PFSK-1 (cell line): Measurements from ENCODE around the gene TENT4A.

Source experiments
- FOXP2 ChIP-seq: optimal IDR thresholded peaks from 2 replicates; pipeline ENCODE3; 2011; ENCODE audit warnings: borderline replicate concordance, control low read depth, inconsistent platforms; ENCODE audit not compliant: insufficient read depth; ENCODE audit errors: extremely low read length, extremely low read depth
- POLR2AphosphoS5 ChIP-seq: IDR thresholded peaks from 2 replicates; pipeline ENCODE4 v1.6.1; 2012; ENCODE audit warnings: low read depth, mild to moderate bottlenecking, control low read depth, low read length, moderate library complexity
- SIN3A ChIP-seq: IDR thresholded peaks from 2 replicates; pipeline ENCODE4 v1.6.1; 2012; ENCODE audit warnings: mild to moderate bottlenecking, low read length, moderate library complexity, borderline replicate concordance; ENCODE audit not compliant: insufficient read depth
- TAF1 ChIP-seq: IDR thresholded peaks from 2 replicates; pipeline ENCODE4 v1.6.1; 2012; ENCODE audit warnings: low read length, control low read depth, borderline replicate concordance; ENCODE audit not compliant: insufficient read depth
- TF ChIP-seq, protein P1 (sequence below), 2 experiments: IDR thresholded peaks; 2 replicates each; pipeline versions ENCODE4 v1.6.1 to v1.8.0; 2011 to 2012; ENCODE audit warnings: low read depth in 2 of 2, low read length in 2 of 2, control low read depth in 1 of 2, inconsistent platforms in 1 of 2, mild to moderate bottlenecking in 1 of 2, moderate library complexity in 1 of 2; ENCODE audit not compliant: insufficient read depth in 1 of 2

Gene TENT4A

DNA sequence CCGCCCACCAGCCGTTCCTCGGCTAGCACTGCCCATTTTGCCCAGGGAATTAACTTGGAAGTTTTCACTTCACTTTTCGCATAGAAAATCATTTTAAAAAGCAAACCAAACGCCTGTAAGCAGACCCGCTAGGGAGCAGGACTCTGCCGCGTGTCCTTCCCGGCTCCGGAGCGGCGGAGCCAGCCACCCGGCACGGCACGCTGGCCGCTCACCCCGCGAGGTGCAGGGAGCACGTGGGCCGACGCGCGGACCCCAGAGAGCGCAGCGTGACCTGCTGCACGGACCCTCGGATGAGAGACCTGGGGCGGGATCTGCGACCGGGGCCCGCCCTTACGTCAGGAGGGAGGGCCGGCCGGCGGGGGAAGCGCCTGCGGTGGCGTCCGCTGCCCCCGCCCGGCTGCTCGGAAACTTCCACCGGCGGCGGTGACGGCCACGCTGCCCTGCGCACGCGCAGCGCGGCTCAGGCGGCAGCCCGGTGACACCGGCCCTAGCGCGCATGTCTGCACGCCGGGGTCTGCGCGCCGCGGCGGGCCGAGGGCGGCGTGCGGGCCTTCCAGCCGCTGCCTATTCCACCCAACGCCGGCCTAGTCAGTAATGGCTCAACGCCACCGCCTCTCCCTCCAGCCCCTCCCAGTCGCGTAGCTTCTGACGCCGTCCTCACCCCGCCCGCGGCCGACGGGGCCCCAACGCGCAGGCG, 507 bp upstream of the TENT4A start:
- TF ChIP-seq SIN3A (0 out of 2 replicates have a peak, but pooled peaks have one; percentile 32), FOXP2 (peak; percentile 72), POLR2AphosphoS5 (peak; percentile 93), TAF1 (peak; percentile 36; the same call in 1 of the 2 replicates)
- TF ChIP-seq, protein P1, sequence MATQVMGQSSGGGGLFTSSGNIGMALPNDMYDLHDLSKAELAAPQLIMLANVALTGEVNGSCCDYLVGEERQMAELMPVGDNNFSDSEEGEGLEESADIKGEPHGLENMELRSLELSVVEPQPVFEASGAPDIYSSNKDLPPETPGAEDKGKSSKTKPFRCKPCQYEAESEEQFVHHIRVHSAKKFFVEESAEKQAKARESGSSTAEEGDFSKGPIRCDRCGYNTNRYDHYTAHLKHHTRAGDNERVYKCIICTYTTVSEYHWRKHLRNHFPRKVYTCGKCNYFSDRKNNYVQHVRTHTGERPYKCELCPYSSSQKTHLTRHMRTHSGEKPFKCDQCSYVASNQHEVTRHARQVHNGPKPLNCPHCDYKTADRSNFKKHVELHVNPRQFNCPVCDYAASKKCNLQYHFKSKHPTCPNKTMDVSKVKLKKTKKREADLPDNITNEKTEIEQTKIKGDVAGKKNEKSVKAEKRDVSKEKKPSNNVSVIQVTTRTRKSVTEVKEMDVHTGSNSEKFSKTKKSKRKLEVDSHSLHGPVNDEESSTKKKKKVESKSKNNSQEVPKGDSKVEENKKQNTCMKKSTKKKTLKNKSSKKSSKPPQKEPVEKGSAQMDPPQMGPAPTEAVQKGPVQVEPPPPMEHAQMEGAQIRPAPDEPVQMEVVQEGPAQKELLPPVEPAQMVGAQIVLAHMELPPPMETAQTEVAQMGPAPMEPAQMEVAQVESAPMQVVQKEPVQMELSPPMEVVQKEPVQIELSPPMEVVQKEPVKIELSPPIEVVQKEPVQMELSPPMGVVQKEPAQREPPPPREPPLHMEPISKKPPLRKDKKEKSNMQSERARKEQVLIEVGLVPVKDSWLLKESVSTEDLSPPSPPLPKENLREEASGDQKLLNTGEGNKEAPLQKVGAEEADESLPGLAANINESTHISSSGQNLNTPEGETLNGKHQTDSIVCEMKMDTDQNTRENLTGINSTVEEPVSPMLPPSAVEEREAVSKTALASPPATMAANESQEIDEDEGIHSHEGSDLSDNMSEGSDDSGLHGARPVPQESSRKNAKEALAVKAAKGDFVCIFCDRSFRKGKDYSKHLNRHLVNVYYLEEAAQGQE (IDR thresholded peaks at IDR 0.05; ENCODE audit: insufficient read depth in 1 of 2, low read depth in 2 of 2, low read length in 2 of 2) = no peak

GRCh38 chr5:6714226-6715041, 1.2 kb downstream of the TENT4A start:
- TF ChIP-seq TAF1 (no peak), POLR2AphosphoS5 (no peak)
- TF ChIP-seq, protein P1 (IDR thresholded peaks at IDR 0.05; ENCODE audit: insufficient read depth in 1 of 2, low read depth in 2 of 2, low read length in 2 of 2) = no peak

GRCh38 chr5:6715271-6715670, 2.0 kb downstream of the TENT4A start:
- no peak for TF ChIP-seq TAF1
- no peak for TF ChIP-seq POLR2AphosphoS5
- TF ChIP-seq SIN3A = no peak
- no peak for TF ChIP-seq FOXP2
- TF ChIP-seq, protein P1 (IDR thresholded peaks at IDR 0.05; ENCODE audit: insufficient read depth in 1 of 2, low read depth in 2 of 2, low read length in 2 of 2) = no peak

GRCh38 chr5:6715758-6716628, 2.8 kb downstream of the TENT4A start:
- TF ChIP-seq POLR2AphosphoS5 (no peak), TAF1 (no peak), FOXP2 (no peak), SIN3A (no peak)
- TF ChIP-seq, protein P1 (IDR thresholded peaks at IDR 0.05; ENCODE audit: insufficient read depth in 1 of 2, low read depth in 2 of 2, low read length in 2 of 2) = no peak
